Hepatocyte (in vitro differentiated cells): ENCODE data around the gene TMEM63B. TPM values are rescaled to one million over a fixed set of nuclear protein-coding genes. Genes with fewer than 3 reads are reported as not detected.
A peak's percentile ranks its signal among the peaks of the same experiment; 100 is the strongest.

ENCODE experiments used
- DNase-seq: peaks from one replicate; pipeline ENCODE4 v3.0.0-alpha.2; 2016; ENCODE audit warnings: low spot score
- H2AFZ ChIP-seq: fragments of 200-600 bp; sonication (generic); 2 replicates; pipeline ENCODE4 v1.6.0; 2016; ENCODE audit warnings: antibody characterized with exemption, mild to moderate bottlenecking
- H3K27ac ChIP-seq: fragments of 200-600 bp; sonication (generic); 2 replicates; pipeline ENCODE4 v1.5.1; 2016; ENCODE audit warnings: mild to moderate bottlenecking
- H3K27me3 ChIP-seq: fragments of 200-600 bp; sonication (generic); 2 replicates; pipeline ENCODE4 v1.6.1; 2016
- H3K36me3 ChIP-seq: fragments of 200-600 bp; sonication (generic); replicated peaks from 2 replicates; pipeline ENCODE4 v1.5.1; 2016; ENCODE audit warnings: low read depth; ENCODE audit not compliant: insufficient read depth
- H3K4me1 ChIP-seq: fragments of 200-600 bp; sonication (generic); 2 replicates; pipeline ENCODE4 v1.5.1; 2016; ENCODE audit warnings: mild to moderate bottlenecking, moderate library complexity; ENCODE audit not compliant: insufficient read depth
- H3K4me2 ChIP-seq: fragments of 200-600 bp; sonication (generic); 2 replicates; pipeline ENCODE4 v1.6.0; 2016
- H3K4me3 ChIP-seq: fragments of 200-600 bp; sonication (generic); 2 replicates; pipeline ENCODE4 v1.5.1; 2016; ENCODE audit warnings: mild to moderate bottlenecking
- H3K79me2 ChIP-seq: fragments of 200-600 bp; sonication (generic); 2 replicates; pipeline ENCODE4 v1.6.0; 2017; ENCODE audit warnings: mild to moderate bottlenecking
- H3K9me2 ChIP-seq: fragments of 200-600 bp; sonication (generic); replicated peaks from 2 replicates; pipeline ENCODE4 v1.6.0; 2017; ENCODE audit warnings: mild to moderate bottlenecking; ENCODE audit not compliant: insufficient read depth
- H3K9me3 ChIP-seq: fragments of 200-600 bp; sonication (generic); 2 replicates; pipeline ENCODE4 v1.5.1; 2016; ENCODE audit warnings: low read depth, mild to moderate bottlenecking
- H4K20me1 ChIP-seq: fragments of 200-600 bp; sonication (generic); 2 replicates; pipeline ENCODE4 v1.6.0; 2016; ENCODE audit warnings: mild to moderate bottlenecking; ENCODE audit not compliant: insufficient read depth, poor library complexity, severe bottlenecking
- EZH2 ChIP-seq: fragments of 200-600 bp; sonication (generic); IDR thresholded peaks from 2 replicates; pipeline ENCODE4 v1.6.1; 2016; ENCODE audit warnings: antibody characterized with exemption, mild to moderate bottlenecking, borderline replicate concordance
- EZH2phosphoT487 ChIP-seq: fragments of 200-600 bp; sonication (generic); IDR thresholded peaks from one replicate; pipeline ENCODE4 v1.6.1; 2018; ENCODE audit warnings: antibody characterized with exemption, mild to moderate bottlenecking, low read depth, moderate library complexity; ENCODE audit not compliant: unreplicated experiment, severe bottlenecking
- WGBS: methylation state at CpG from one replicate; pipeline ENCODE4 v1.1.6; 2016; ENCODE audit warnings: low lambda C conversion rate; ENCODE audit errors: missing lambda C conversion rate; 5-methylcytosine and 5-hydroxymethylcytosine counted together
- polyA plus RNA-seq: library from polyadenylated mRNA; unstranded; fragments of >200 nt; fragmentation: Nextera tagmentation; extraction: Ambion mirVana; gene quantifications from 2 replicates; pipeline ENCODE4 v1.2.1, GENCODE V29; 2016
- total RNA-seq: library from RNA; depleted of rRNA; stranded (reverse); fragments of >200 nt; gene quantifications from 2 replicates; pipeline ENCODE4 v1.2.3, GENCODE V29; 2014
- TF ChIP-seq, protein P1 (sequence below): fragments of 200-600 bp; sonication (generic); IDR thresholded peaks from 2 replicates; pipeline ENCODE4 v1.5.1; 2016; ENCODE audit warnings: antibody characterized with exemption, mild to moderate bottlenecking; ENCODE audit not compliant: poor library complexity

Gene TMEM63B
- total and polyA plus RNA-seq, 2 experiments from 2014 or later, result 31.4 to 43.5 TPM

- Histone ChIP-seq H3K4me2 (no peak overlapping the region), H3K9me3 (no peaks in the 10 kb centered on the region), H3K27ac (peak overlapping the region; percentile 51), H3K4me1 (peaks cover 37% of the 10 kb centered on the region), H3K9me2 (no peaks in the 10 kb centered on the region), H3K79me2 (peaks cover 58% of the 10 kb centered on the region), H3K36me3 (no peaks in the 10 kb centered on the region), H3K4me3 (no peak overlapping the region), H2AFZ (no peak overlapping the region), H4K20me1 (no peaks in the 10 kb centered on the region), H3K27me3 (no peaks in the 10 kb centered on the region)
- no peak for DNase-seq
- TF ChIP-seq, protein P1, sequence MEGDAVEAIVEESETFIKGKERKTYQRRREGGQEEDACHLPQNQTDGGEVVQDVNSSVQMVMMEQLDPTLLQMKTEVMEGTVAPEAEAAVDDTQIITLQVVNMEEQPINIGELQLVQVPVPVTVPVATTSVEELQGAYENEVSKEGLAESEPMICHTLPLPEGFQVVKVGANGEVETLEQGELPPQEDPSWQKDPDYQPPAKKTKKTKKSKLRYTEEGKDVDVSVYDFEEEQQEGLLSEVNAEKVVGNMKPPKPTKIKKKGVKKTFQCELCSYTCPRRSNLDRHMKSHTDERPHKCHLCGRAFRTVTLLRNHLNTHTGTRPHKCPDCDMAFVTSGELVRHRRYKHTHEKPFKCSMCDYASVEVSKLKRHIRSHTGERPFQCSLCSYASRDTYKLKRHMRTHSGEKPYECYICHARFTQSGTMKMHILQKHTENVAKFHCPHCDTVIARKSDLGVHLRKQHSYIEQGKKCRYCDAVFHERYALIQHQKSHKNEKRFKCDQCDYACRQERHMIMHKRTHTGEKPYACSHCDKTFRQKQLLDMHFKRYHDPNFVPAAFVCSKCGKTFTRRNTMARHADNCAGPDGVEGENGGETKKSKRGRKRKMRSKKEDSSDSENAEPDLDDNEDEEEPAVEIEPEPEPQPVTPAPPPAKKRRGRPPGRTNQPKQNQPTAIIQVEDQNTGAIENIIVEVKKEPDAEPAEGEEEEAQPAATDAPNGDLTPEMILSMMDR, result no peak
- no peak for TF ChIP-seq EZH2
- WGBS, result 84% methylated on average over 2 of the region's 2 CpGs
These were observed 4.5 kb downstream of the TMEM63B start for GRCh38 chr6:44131892-44132291.

DNA sequence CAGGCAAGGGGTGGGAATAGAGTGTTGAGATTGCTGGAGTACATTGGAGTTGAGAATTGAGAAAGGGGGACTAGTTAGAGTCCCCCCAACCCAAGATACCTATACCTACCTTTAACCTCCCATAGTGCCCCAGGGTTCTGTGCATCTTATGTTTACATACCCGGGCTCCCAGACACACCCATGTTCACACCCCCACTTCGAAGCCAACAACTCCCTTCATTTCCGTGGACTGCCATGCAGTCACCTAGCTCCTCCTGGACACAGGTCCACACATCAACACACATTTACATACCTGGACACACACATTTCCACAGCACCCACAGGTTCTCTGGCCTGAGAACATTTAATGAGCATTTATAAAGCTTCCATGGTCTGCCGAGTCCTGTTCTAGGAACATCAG lies 5.1 kb downstream of the TMEM63B start:
- Histone ChIP-seq H3K4me1 (peaks cover 37% of the 10 kb centered on the region), H3K27me3 (no peaks in the 10 kb centered on the region), H3K79me2 (peaks cover 56% of the 10 kb centered on the region), H4K20me1 (no peaks in the 10 kb centered on the region), H3K4me2 (peak overlapping the region; percentile 69), H3K9me2 (no peaks in the 10 kb centered on the region), H3K36me3 (no peaks in the 10 kb centered on the region), H3K27ac (peak overlapping the region; percentile 51), H3K9me3 (no peaks in the 10 kb centered on the region), H2AFZ (no peak overlapping the region), H3K4me3 (no peak overlapping the region)
- 69% methylated on average over 4 of the region's 4 CpGs for WGBS
- no peak for DNase-seq
- TF ChIP-seq, protein P1, result no peak
- no peak for TF ChIP-seq EZH2
- TF ChIP-seq EZH2phosphoT487, result no peak

DNA sequence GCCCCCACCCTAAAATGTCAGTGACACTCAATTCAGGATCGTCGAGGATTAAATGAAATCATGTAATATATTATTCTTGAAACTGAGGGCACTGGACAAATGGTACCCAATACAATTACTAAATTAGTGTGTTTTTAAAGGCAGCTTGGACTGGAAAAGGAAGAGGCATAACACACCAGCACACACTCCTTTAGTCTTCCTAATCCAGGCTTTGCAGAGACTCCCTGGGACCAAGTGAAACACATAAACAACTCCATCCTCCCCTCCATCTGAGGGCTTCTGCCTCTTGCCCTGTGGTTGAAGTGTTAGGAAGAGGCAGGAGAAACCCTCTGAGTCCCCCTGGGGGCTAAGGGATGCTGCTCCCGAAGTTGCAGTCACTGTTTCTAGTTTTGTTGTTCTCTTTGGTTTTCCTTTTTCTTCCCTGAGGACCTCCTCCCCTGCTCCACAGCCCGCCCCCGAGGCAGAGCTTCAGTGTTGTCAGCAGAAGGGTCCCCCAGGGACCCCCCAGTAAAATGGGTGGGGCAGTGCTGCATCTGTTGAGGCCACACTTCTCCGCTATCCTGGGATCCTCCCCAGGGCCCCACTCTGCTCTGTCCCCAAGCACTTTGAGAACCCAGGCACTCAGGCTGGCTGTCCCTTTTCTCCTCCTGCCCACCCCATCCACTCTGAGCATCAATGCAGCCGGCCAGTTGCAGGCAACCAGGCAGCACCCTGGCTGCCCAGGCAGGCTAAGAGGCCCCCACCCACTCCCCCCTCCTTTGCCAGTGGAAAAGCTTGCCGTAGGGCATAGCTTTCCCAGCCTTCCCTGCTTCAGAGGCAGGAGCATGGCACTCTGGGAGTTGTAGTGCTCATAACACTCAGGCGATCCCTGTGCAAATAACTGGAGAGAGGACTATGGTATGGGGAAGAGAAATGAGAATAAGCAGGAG lies 5.9 kb downstream of the TMEM63B start:
- H3K4me2 ChIP-seq, result peak overlapping the region; percentile 69
- no peak overlapping the region for H3K4me3 ChIP-seq
- no peaks in the 10 kb centered on the region for H3K9me3 ChIP-seq
- 50% methylated on average over 8 of the region's 9 CpGs for WGBS
- peak; percentile 81 for DNase-seq
- H3K79me2 ChIP-seq, result peaks cover 48% of the 10 kb centered on the region
- H3K4me1 ChIP-seq, result peaks cover 36% of the 10 kb centered on the region
- no peaks in the 10 kb centered on the region for H3K36me3 ChIP-seq
- TF ChIP-seq, protein P1, result peak; percentile 2
- TF ChIP-seq EZH2phosphoT487, result no peak
- H2AFZ ChIP-seq, result no peak overlapping the region
- no peaks in the 10 kb centered on the region for H3K27me3 ChIP-seq
- H3K27ac ChIP-seq, result peak overlapping the region; percentile 88
- H4K20me1 ChIP-seq, result no peaks in the 10 kb centered on the region
- no peaks in the 10 kb centered on the region for H3K9me2 ChIP-seq
